ENCODE measurements around the gene MBD2. TPM values are rescaled to one million over a fixed set of nuclear protein-coding genes. Genes with fewer than 3 reads are reported as not detected.
A peak's percentile ranks its signal among the peaks of the same experiment; 100 is the strongest.
"Not testable (repeated sequence)": the region's sequence is repeated elsewhere in the genome, so short reads cannot be mapped to it uniquely, and the experiment has no call there.

MBD2 gene
- total RNA-seq, 4 donors from 2014 or later: 12.7 to 21.7 (median 19.3) TPM

GRCh38 chr18:54263904-54264336 lies 39.5 kb upstream of the MBD2 start:
- DNase-seq: no peak
- no peak overlapping the region for H3K27ac ChIP-seq
- no peaks in the 10 kb centered on the region for H3K9me3 ChIP-seq
- in situ Hi-C loops (cut with MboI; ENCODE audit: low sequenced_read_pairs in 4 of 4): no loop called here
- no peak overlapping the region for H3K4me3 ChIP-seq
- H3K4me1 ChIP-seq: no peaks in the 10 kb centered on the region
- H3K36me3 ChIP-seq: no peaks in the 10 kb centered on the region
- TF ChIP-seq CTCF (IDR thresholded peaks at IDR 0.05 in 4 of 5, conservative IDR thresholded peaks at IDR 0.05 in 1 of 5) (no peak), POLR2A (IDR thresholded peaks at IDR 0.05) (no peak)
- H3K27me3 ChIP-seq: no peaks in the 10 kb centered on the region
- ATAC-seq: no peak
- intact Hi-C loops (cut with DNase I; ENCODE audit: low total_unique reads): no loop called here

- Histone ChIP-seq H3K9me3 (no peaks in the 10 kb centered on the region), H3K4me1 (no peaks in the 10 kb centered on the region), H3K27me3 (no peaks in the 10 kb centered on the region), H3K36me3 (no peaks in the 10 kb centered on the region), H3K27ac (no peak overlapping the region), H3K4me3 (no peak overlapping the region)
- intact Hi-C loops (cut with DNase I; ENCODE audit: low total_unique reads) (no loop called here), in situ Hi-C loops (cut with MboI; ENCODE audit: low sequenced_read_pairs in 4 of 4) (no loop called here)
- DNase-seq (no peak), ATAC-seq (no peak)
- TF ChIP-seq CTCF (IDR thresholded peaks at IDR 0.05 in 4 of 5, conservative IDR thresholded peaks at IDR 0.05 in 1 of 5) (no peak), POLR2A (IDR thresholded peaks at IDR 0.05) (no peak)
Observed at GRCh38 chr18:54261894-54262293, 37.4 kb upstream of the MBD2 start.

GRCh38 chr18:54260396-54261072 lies 36.1 kb upstream of the MBD2 start:
- TF ChIP-seq POLR2A (IDR thresholded peaks at IDR 0.05): no peak
- TF ChIP-seq CTCF (IDR thresholded peaks at IDR 0.05 in 4 of 5, conservative IDR thresholded peaks at IDR 0.05 in 1 of 5): no peak
- ATAC-seq: no peak
- no peak overlapping the region for H3K4me3 ChIP-seq

GRCh38 chr18:54257818-54258217 lies 33.3 kb upstream of the MBD2 start:
- intact Hi-C loops (cut with DNase I; ENCODE audit: low total_unique reads); H3K27ac ChIP-seq; H3K27me3 ChIP-seq; H3K9me3 ChIP-seq; H3K4me3 ChIP-seq; in situ Hi-C loops (cut with MboI; ENCODE audit: low sequenced_read_pairs in 4 of 4); H3K36me3 ChIP-seq; ATAC-seq; DNase-seq; H3K4me1 ChIP-seq: not testable (repeated sequence)

More at GRCh38 chr18:54260396-54261072, 36.1 kb upstream of the MBD2 start:
- Histone ChIP-seq H3K4me1 (no peaks in the 10 kb centered on the region), H3K27me3 (no peaks in the 10 kb centered on the region), H3K27ac (no peak overlapping the region), H3K9me3 (no peaks in the 10 kb centered on the region), H3K36me3 (no peaks in the 10 kb centered on the region)
- intact Hi-C loops (cut with DNase I; ENCODE audit: low total_unique reads) (no loop called here), in situ Hi-C loops (cut with MboI; ENCODE audit: low sequenced_read_pairs in 4 of 4) (no loop called here)
- DNase-seq: no peak

GRCh38 chr18:54257015-54257414 lies 32.5 kb upstream of the MBD2 start:
- DNase-seq (no peak), ATAC-seq (no peak)
- intact Hi-C loops (cut with DNase I; ENCODE audit: low total_unique reads) (no loop called here), in situ Hi-C loops (cut with MboI; ENCODE audit: low sequenced_read_pairs in 4 of 4) (no loop called here)
- Histone ChIP-seq H3K27me3 (no peaks in the 10 kb centered on the region), H3K4me1 (no peaks in the 10 kb centered on the region), H3K27ac (peak overlapping the region in 1 of 4 donors; percentile 4), H3K9me3 (no peaks in the 10 kb centered on the region), H3K4me3 (no peak overlapping the region), H3K36me3 (no peaks in the 10 kb centered on the region)
- no peak for TF ChIP-seq POLR2A (IDR thresholded peaks at IDR 0.05)

- no peak overlapping the region for H3K4me3 ChIP-seq
- in situ Hi-C loops (cut with MboI; ENCODE audit: low sequenced_read_pairs in 4 of 4) (no loop called here), intact Hi-C loops (cut with DNase I; ENCODE audit: low total_unique reads) (no loop called here)
- DNase-seq (no peak), ATAC-seq (no peak)
- H3K36me3 ChIP-seq: no peaks in the 10 kb centered on the region
- H3K27me3 ChIP-seq: no peaks in the 10 kb centered on the region
- no peaks in the 10 kb centered on the region for H3K9me3 ChIP-seq
- TF ChIP-seq CTCF (IDR thresholded peaks at IDR 0.05 in 4 of 5, conservative IDR thresholded peaks at IDR 0.05 in 1 of 5): no peak
- no peak for TF ChIP-seq POLR2A (IDR thresholded peaks at IDR 0.05)
- H3K27ac ChIP-seq: no peak overlapping the region
- no peaks in the 10 kb centered on the region for H3K4me1 ChIP-seq
Observed at GRCh38 chr18:54255141-54255540, 30.7 kb upstream of the MBD2 start.
